EL (cell line): ENCODE results near the gene FOXA3.
A peak's percentile ranks its signal among the peaks of the same experiment; 100 is the strongest.

ENCODE experiments used
- DNase-seq: peaks from one replicate; pipeline ENCODE4 v3.0.0-alpha.2; 2016

Gene FOXA3

GRCh38 chr19:45863840-45864628 lies at the start of gene FOXA3:
Gene FOXA3, plus strand, starts transcription at chr19:45864326. Its CDS starts 131 bp downstream, at chr19:45864457.
- peak; percentile 49 for DNase-seq

- no peak for DNase-seq
Observed at GRCh38 chr19:45814851-45815480, 49.2 kb upstream of the FOXA3 start, which contains the start of gene RSPH6A. Gene RSPH6A, minus strand, starts transcription at chr19:45815308. Its CDS starts 132 bp downstream, at chr19:45815176.

- no peak for DNase-seq
Observed at GRCh38 chr19:45815481-45816216, 48.5 kb upstream of the FOXA3 start.

- no peak for DNase-seq
Observed at GRCh38 chr19:45816236-45817009, 47.7 kb upstream of the FOXA3 start.

GRCh38 chr19:45817010-45817724 lies 47.0 kb upstream of the FOXA3 start:
- DNase-seq: peak; percentile 93

GRCh38 chr19:45817725-45818301 lies 46.3 kb upstream of the FOXA3 start:
- DNase-seq: peak; percentile 20

GRCh38 chr19:45819769-45820168 lies 44.4 kb upstream of the FOXA3 start:
- no peak for DNase-seq

GRCh38 chr19:45820413-45821102 lies 43.6 kb upstream of the FOXA3 start:
- no peak for DNase-seq

GRCh38 chr19:45821103-45821521 lies 43.0 kb upstream of the FOXA3 start:
- DNase-seq: no peak

GRCh38 chr19:45821570-45821969 lies 42.6 kb upstream of the FOXA3 start:
- no peak for DNase-seq

GRCh38 chr19:45822716-45823115 lies 41.4 kb upstream of the FOXA3 start:
- no peak for DNase-seq

- DNase-seq: no peak
Observed at GRCh38 chr19:45823182-45823581, 40.9 kb upstream of the FOXA3 start.

GRCh38 chr19:45824041-45824471 lies 40.1 kb upstream of the FOXA3 start:
- no peak for DNase-seq

- no peak for DNase-seq
Observed at GRCh38 chr19:45824531-45825262, 39.4 kb upstream of the FOXA3 start.

GRCh38 chr19:45825263-45825605 lies 38.9 kb upstream of the FOXA3 start:
- no peak for DNase-seq

- no peak for DNase-seq
Observed at GRCh38 chr19:45825917-45826893, 37.9 kb upstream of the FOXA3 start.

GRCh38 chr19:45826934-45827333 lies 37.2 kb upstream of the FOXA3 start:
- no peak for DNase-seq

GRCh38 chr19:45827459-45828093 lies 36.5 kb upstream of the FOXA3 start:
- no peak for DNase-seq

GRCh38 chr19:45828523-45828922 lies 35.6 kb upstream of the FOXA3 start:
- DNase-seq: no peak
